ENCODE data around the gene RASGRP4. TPM values are rescaled to one million over a fixed set of nuclear protein-coding genes. Genes with fewer than 3 reads are reported as not detected.

RASGRP4 gene
- total RNA-seq, 1 donor from 2014 or later, result not detected

DNA sequence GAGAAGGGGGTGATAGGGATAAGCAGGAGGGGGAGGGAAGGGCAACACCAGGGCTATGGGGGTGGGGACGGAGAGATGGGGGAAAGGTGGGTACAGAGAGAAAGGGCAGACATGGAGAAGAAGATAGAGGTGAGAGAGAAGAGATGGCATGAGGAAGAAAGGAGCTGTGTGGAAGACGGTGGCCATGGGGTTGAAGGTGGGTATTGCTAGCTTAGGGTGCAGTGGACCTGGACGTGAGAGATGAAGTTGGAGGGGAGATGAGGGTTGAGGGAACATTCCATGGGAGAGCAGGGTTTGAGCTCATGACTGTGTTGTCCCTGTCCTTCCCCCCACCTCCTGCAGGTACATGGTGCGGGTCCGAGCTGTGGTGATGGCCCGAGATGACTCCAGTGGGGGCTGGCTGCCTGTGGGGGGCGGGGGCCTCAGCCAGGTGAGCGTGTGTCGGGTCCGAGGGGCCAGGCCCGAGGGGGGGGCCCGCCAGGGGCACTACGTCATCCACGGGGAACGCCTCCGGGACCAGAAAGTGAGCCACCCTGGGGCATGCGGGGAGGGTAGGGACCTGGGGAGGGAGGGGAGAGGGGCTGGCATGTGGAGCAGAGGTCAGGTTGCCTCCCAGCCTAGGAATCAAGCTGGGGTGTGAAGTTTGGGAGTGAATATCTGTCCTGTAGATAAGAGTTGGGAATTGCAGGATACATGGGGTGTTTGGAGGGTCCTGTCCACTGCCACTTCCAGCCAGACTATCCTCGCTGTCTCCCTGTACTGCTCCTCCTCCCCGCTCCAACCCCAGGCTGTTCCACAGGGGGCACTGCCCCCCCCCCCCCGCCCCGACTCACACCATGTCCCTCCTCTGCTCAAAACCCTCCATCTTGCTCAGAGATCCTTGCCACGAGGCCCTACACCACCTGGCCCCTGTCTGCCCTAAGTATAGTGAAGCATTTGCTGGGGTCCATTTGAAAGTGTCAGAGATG lies 35.8 kb downstream of the RASGRP4 start:
- DNase-seq (ENCODE audit: low read depth in 2 of 2), result no peak

DNA sequence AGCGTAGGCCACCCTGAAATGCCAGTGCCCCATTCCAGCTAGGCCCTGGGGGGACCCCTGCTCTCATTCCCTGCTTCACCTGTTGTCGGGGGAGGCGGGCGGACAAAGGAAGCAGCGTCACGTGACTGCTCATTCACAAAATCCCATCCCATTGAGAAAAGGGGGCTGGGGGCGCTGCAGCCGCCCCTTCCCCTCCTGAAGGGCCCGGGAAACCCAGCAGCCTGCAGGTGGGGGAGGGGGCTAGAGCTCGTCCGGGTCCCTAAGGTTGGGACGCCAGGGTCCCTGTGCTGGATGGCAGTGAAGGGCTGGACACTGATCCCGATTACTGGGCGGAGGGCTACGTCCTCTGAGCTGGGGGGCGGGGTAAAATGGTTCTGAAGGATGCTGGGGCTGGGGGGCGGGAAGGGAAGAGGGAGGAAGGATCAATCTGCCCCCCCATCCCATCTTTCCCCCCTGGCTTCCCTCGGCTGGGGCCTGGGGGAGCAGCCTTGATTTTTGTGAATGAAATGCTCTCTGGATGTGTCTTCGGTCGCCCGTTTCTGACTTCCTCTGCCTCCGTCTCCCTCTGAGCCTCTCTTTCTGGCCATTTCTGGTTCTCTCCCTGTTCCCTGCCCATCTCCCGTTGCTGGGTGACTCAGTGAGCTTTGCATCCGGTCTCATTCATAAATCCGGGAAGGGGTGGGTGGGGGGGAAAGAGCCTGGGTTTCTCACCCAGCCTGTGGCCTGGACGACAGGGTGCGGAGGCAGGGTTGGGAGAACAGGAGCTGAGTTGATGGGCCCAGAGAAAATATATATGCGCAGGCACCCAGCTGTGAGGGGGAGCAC lies 36.7 kb downstream of the RASGRP4 start:
- peak in 1 of 2 donors; percentile 70 for DNase-seq (ENCODE audit: low read depth in 2 of 2)

DNA sequence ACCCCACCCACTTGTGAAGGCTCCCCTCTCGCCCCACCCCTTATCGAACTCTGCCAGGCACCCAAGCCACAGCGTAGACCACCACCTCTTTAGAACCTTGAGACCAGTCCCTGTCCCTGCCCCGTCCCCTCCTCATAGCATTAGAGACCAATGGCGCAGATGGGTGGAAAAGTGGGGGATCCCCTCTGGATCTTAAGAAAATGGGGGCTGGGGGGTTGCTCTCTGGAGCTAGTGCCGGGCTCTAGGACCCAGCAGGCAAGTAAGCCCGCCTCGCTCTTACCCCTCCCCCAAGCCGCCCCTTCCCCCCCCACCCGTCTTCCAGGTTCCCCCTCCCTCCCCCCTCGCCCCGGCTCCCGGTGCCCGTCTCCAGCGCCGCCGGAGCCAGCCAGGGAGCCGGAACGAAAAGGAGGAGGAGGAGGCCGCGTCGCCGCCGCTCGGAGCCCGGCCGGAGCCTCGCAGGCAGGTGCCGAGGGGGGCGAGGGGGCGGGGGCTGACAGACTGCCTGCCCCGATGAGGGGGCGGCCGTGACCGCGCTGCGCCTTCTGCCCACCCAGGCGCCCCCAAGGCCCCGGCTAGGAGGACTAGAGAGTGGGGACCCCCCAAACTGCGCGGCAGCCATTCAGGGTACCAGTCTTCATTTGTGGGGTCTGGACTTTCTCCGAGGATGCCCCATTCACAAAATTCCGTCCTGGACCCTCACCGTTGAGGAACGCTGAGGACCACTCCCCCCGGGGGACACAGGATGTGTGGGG lies 37.5 kb downstream of the RASGRP4 start, which contains the start of gene SPRED3:
TSS of gene SPRED3 (plus strand) at position 349 of the 752 bp plus-strand sequence. CDS start 1,606 bp downstream, outside the sequence.
- DNase-seq (ENCODE audit: low read depth in 2 of 2), result peak in 1 of 2 donors; percentile 61

DNA sequence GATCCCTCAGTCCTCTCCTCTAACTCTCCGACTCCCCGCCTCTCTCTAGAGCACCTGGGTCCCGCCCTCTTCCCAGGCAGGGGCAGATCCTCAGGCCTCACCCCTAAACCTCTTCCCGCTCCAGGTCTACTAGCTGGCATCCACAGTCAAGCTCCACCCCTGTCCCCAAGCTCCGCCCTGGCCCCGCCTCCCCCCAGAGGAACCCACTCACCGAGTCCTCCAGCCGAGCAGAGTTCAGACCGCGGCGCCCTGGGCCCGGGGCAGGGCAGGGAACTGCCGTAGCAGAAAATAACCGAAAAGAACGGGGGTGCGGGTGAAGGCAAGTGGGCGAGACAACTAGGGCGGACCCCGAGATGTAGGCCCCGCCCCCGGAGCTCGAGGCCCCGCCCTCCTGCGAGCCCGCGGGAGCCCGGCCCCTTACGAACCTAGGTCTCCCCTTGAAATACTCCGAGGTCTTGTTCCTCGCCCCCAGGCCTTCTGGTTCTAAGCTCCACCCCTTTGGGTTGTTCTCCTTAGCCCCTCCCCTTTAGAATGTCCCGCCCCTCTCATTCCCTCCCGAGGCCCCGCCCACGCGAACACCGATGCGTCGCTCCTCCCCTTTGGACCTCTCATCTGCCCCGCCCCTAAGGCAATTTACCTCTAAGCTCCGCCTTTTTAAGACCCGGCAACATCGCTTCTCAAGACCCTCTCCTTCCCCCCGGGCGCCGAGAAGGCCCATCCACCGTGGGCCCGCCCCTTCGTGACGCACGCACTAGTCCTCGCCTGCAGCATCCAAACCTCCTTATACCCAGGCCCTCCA lies 38.3 kb downstream of the RASGRP4 start, which contains the start of gene GGN:
TSS of gene GGN (minus strand) at position 485 of the 799 bp plus-strand sequence. CDS start 773 bp downstream, outside the sequence.
- peak in 1 of 2 donors; percentile 92 for DNase-seq (ENCODE audit: low read depth in 2 of 2)

DNA sequence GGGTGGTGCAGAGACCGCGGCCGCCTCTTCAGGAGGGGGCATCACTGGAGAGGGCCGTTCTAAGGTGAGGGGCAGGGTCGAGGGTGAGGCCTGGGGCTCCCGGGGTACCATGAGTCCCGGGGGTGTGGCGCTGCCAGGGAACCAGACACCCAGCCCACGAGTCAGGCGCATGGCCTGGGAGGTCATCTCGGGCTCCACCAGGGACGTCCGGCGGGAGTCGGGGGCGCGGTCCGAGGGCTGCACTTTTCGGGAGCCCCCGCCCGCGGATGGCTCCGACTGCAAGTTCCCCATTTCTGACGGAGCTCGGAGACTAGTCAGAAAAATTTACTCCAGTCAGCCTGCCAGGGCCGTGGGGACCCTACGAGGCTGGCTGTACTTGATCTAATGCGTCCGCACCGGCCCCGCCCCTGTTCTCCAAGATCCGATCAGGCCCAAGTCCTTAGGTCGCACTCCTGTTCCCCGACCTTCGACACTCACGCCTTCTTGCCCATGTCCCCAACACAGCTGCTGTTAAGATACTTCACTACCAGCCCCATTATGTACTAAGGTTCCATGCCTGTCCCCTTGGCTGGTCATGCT lies 39.0 kb downstream of the RASGRP4 start:
- DNase-seq (ENCODE audit: low read depth in 2 of 2), result no peak

DNA sequence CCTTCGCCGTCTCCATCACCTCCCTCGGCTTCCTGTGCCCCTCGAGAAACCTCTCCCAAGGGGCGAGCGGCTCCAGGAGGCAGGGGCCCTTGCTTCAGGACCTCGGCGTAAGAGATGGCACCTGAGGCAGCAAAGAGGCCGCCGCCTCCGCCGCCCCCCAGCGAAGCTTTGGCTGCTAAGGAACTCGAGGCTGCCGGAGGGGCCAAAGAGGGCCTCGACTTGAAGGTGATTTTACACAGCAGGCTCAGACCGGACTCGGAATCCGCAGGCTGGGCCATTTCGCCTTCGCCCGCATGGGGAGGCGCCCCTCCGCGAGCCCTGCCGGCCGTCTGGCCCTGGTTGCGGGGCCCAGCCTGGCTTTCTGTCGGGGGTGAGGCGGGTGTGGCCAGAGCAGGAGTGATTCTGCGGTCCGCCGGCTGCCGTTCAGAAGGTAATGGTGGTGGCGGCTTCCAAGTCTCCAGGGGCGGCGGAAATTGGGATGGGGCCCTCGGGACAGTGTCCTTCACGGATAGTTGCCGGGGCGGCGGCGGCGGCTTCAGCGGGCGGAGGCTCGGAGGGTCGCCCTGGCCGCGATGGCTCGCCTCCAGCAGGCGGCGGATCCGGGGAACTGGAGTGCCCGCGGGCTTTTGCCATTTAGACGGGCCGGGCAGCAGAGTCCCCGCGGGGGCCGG lies 39.6 kb downstream of the RASGRP4 start:
- no peak for DNase-seq (ENCODE audit: low read depth in 2 of 2)

DNA sequence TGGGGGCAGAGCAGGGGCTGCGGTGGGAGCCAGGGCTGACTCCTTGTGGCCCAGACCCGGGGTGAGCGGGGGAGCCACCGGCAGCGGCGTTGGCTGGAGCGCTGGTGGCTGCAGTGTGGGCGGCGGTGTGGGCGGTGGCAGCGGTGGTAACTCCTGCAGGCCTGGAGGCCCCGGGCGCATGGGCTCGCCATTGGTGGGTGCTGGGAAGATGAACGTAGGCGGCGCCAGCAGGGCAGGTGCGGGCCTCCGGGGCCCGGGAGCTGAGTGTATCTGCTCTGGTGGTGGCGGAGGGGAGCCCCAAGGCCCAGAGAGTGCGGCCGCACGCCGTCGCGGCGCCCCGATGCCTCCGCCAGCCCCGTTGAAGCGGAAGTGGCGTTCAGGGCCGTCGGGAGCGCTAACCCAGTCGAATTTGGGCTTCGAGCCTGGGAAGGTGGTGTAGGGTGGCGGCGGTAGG lies 40.2 kb downstream of the RASGRP4 start:
- DNase-seq (ENCODE audit: low read depth in 2 of 2), result no peak

DNA sequence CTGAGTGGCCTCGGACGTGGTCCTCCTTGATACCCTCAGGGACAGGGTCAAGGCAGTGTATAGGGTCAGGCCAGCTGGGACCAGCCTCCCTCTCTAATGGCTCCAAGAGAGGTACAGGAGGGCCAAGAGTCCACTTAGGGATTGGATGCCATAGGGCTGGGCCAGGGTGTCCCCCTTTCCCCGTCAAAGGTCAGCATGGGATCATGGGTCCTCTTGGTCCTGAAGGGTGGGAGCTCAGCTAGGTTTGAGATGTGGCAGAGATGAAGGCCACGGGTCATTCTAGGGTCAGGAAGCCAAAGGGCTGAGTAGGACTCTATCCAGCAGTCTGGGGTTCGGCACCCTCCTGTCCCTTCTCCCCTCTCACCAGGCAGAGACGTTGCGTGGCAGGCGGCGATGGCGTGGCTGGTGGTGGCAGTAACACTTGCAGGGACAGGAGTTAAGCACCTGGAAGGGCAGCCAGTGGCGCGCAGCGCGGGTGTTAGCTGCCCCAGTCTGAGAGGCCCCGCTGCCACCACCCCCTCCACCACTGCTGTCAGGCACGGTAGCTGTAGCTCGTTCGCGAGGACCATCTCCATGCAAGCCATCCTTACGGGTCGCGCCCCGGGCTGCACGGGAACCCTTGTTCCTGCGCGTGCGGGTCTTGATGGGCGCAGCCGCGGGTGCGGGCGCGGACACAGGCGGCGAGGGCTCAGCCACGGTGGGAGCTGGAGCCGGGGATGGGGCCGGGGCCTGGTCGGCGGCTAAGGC lies 40.8 kb downstream of the RASGRP4 start:
- DNase-seq (ENCODE audit: low read depth in 2 of 2), result no peak

DNA sequence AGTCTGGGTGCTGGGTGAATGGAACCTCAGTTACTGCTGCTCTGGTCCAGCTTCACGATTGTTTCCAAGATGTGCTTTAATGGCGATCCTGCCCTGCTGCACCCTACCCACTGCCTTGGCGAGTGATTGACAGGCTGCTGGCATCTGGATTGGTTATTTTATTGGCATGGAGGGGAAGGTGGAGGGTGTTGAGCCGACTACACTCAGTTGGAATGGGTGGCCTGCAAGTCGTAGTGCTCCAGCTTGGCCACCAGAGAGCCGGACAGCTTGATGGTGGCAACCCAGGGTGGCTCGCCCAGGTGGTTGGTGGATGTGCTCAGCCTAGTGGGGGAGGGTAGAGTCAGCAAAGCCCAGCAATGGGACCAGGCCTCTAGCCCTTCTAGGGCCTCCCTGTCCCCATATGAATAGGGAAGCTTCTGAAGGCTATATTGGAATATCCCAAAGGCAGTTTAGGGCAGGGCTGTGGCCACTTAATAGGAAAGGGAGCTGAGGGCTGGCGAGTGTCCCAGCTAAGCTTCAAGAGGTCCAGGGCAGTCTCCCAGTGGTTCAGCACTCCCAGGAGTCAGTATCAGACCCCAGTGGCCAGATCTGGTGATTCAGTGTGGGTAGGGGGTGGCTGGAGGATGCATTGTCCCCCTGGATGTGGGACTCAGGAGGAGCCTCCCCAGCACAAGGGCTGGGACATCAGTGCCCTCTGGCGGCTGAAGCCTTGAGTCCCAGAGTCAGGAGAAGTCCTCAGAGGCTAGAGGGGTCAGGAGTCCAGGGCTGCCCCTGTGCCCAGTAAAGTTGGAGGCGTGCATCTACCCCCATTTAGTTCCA lies 41.6 kb downstream of the RASGRP4 start:
- DNase-seq (ENCODE audit: low read depth in 2 of 2), result peak in 1 of 2 donors; percentile 35

DNA sequence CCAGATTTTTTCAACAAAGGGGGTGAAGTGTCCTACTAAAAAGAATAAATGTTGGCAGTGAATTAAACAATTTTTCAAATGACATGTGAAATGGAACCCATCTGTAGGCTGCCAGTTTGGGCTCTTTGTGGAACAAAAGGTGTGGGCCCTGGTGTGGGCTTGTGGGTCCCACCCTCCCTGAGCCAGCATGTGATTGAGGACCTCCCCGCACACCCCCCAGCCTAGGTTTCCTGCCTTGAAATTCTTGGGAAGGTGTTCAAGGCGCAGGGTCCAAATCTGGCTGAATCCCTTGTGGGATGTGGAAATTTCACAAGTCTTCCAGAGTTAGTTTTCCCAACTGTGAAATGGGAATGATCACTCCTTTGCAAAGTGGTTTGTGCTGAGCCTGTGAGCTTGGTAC lies 42.3 kb downstream of the RASGRP4 start:
- no peak for DNase-seq (ENCODE audit: low read depth in 2 of 2)

DNA sequence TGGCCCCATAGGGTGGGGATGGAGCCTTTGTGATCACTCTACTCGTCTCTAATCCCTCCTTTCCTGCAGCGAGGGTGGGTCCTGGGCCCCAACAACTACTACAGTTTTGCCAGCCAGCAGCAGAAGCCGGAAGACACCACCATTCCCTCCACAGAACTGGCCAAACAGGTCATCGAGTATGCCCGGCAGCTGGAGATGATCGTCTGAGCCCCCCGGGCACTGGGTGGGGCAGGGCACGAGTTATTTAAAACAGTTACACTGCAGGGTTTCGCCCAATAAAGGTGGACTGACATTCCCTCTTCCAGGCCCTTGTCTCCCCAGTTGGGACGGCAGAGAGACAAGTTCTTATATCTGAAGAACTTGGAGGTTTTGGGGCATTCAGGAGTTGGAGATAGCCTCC lies 42.8 kb downstream of the RASGRP4 start:
- DNase-seq (ENCODE audit: low read depth in 2 of 2), result no peak

DNA sequence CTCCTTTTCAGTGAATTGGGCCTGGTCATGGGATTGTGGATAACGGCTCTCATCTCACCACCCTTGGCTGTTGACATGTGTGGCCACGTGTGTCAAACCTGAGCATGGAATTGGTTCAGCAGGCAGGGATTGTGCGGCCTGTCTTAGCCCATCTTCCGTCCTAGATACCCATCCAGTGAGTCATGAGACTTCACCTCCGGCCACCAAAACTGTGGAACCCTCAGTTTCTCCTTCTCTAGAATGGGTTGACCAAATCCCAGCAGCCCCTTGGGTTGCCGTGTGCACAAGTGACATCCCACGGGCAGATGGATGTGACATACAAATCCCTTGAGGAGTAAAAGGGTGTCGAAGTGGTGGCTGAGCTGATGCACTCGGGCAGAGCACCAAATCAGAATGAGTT lies 44.9 kb downstream of the RASGRP4 start:
- no peak for DNase-seq (ENCODE audit: low read depth in 2 of 2)

DNA sequence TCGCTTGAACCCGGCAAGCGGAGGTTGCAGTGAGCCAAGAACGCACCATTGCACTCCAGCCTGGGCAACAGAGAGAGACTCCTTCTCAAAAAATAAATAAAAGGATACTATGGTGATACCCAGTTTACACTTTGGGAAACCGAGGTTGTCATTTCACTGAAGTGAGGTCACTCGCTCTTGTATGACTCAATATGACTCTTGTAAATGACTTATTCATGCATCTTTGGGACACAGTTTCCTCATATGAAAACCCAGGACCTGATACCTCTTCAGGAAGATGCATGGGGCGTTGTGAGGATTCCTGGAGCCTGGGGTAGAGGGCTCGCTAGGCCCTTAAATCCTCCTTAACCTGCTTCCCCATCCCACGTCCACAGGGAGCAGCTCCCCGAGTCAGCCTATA lies 47.2 kb downstream of the RASGRP4 start:
- DNase-seq (ENCODE audit: low read depth in 2 of 2), result no peak

DNA sequence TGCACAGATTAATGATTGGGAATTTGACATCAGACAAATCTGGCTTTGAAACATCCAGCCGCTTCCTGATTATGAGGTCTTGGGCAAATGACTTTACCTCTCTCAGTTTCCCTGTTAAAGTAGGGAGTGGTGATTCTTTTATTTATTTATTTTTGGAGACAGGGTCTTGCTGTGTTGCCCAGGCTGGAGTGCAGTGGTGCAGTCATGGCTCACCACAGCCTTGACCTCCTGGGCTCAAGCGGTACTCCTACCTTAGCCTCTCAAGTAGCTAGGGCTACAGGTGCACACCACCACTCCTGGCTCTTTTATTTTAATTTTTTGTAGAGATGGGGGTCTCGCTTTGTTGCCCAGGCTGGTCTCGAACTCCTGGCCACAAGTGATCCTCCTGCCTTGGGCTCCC lies 49.0 kb downstream of the RASGRP4 start:
- no peak for DNase-seq (ENCODE audit: low read depth in 2 of 2)

DNA sequence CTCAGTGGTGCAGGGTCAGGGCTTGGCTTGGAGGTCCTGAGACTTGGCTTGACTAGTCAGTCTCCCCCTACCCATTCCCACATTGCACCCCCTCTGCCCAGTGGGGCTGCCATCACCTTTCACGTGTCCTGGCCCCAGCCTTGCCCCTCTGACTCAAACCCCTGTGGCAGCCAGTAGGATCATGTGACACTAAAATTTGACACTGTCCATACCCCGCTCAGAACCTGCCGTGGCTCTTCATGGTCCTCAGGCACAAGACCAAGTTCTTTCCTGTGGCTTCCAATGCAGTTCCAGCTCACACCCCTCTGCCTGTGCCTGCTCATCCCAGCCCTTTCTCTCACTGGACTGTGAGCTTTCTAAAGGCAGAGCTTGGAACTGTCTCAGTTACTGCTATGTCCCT lies 49.4 kb downstream of the RASGRP4 start:
- no peak for DNase-seq (ENCODE audit: low read depth in 2 of 2)

DNA sequence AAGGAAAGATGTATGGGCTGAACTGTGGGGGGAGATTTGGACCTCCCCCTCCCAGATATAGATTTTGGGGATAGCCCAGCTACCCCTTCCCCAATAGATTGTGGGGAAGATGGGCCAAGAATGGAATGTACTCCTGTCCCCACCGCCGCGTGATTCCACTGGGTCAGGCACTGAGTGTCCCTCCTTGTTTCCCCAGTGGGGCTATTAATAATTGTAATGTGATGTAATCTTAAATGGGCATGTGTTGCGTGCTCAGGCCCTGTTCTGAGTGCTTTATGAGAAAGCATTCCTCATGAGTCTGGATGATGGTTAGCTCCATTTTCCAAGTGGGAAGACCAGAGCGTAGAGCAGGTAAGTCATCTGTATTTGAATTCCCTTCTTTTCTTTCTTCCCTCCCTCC lies 50.3 kb downstream of the RASGRP4 start:
- no peak for DNase-seq (ENCODE audit: low read depth in 2 of 2)

DNA sequence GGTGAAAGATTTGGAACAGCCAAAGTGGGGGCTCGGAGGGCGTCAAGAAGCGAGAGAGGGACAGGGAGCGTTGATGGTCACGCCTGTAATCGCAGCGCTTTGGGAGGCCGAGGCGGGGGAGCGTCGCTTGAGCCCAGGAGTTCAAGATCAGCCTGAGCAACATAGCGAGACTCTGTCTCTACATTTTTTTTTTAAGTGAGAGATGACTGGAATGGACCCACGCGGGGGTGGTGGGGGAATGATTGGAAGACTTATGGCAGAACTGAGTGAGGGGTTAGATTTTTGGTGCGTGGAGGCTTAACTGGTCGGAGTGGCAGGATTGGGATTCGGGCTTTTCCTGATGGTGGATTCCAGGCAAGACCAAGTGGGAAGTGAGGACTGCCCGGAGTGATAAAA lies 50.9 kb downstream of the RASGRP4 start:
- DNase-seq (ENCODE audit: low read depth in 2 of 2), result no peak
